Measurements from ENCODE around the gene ABCC1.
"Not testable (repeated sequence)": the region's sequence is repeated elsewhere in the genome, so short reads cannot be mapped to it uniquely, and the experiment has no call there.

Gene ABCC1

GRCh38 chr16:15972046-15972868 lies 22.8 kb downstream of the ABCC1 start:
- Histone ChIP-seq H3K36me3 (ENCODE audit: control insufficient read depth, insufficient read depth, low read length, severe bottlenecking) (peaks cover 3% of the 10 kb centered on the region), H3K9me3 (ENCODE audit: control insufficient read depth, low read length) (peaks cover 5% of the 10 kb centered on the region), H3K27me3 (replicated peaks; ENCODE audit: control insufficient read depth, insufficient read depth, low read length) (no peaks in the 10 kb centered on the region), H3K4me1 (ENCODE audit: control insufficient read depth, insufficient read depth, low read length) (peaks cover 49% of the 10 kb centered on the region), H3K9ac (ENCODE audit: low read length) (no peak overlapping the region), H3K4me3 (ENCODE audit: low read length) (no peak overlapping the region)
- no peak for DNase-seq (ENCODE audit: low read depth)

- peak; percentile 40 for DNase-seq (ENCODE audit: low read depth)
- Histone ChIP-seq H3K27me3 (replicated peaks; ENCODE audit: control insufficient read depth, insufficient read depth, low read length) (no peaks in the 10 kb centered on the region), H3K4me1 (ENCODE audit: control insufficient read depth, insufficient read depth, low read length) (peaks cover 58% of the 10 kb centered on the region), H3K36me3 (ENCODE audit: control insufficient read depth, insufficient read depth, low read length, severe bottlenecking) (peaks cover 7% of the 10 kb centered on the region), H3K9me3 (ENCODE audit: control insufficient read depth, low read length) (peaks cover 5% of the 10 kb centered on the region), H3K4me3 (ENCODE audit: low read length) (no peak overlapping the region), H3K9ac (ENCODE audit: low read length) (no peak overlapping the region)
Observed at GRCh38 chr16:15973421-15973820, 24.0 kb downstream of the ABCC1 start.

GRCh38 chr16:15974057-15974456 lies 24.6 kb downstream of the ABCC1 start:
- H3K36me3 ChIP-seq (ENCODE audit: control insufficient read depth, insufficient read depth, low read length, severe bottlenecking), result peaks cover 9% of the 10 kb centered on the region
- H3K27me3 ChIP-seq (replicated peaks; ENCODE audit: control insufficient read depth, insufficient read depth, low read length), result no peaks in the 10 kb centered on the region
- DNase-seq (ENCODE audit: low read depth), result no peak
- H3K9ac ChIP-seq (ENCODE audit: low read length), result peak overlapping the region; percentile 42
- peaks cover 5% of the 10 kb centered on the region for H3K9me3 ChIP-seq (ENCODE audit: control insufficient read depth, low read length)
- no peak overlapping the region for H3K4me3 ChIP-seq (ENCODE audit: low read length)
- H3K4me1 ChIP-seq (ENCODE audit: control insufficient read depth, insufficient read depth, low read length), result peaks cover 58% of the 10 kb centered on the region

GRCh38 chr16:15975172-15975571 lies 25.8 kb downstream of the ABCC1 start:
- DNase-seq (ENCODE audit: low read depth), result peak; percentile 38
- Histone ChIP-seq H3K4me1 (ENCODE audit: control insufficient read depth, insufficient read depth, low read length) (peaks cover 60% of the 10 kb centered on the region), H3K4me3 (ENCODE audit: low read length) (peak overlapping the region; percentile 42), H3K36me3 (ENCODE audit: control insufficient read depth, insufficient read depth, low read length, severe bottlenecking) (peaks cover 7% of the 10 kb centered on the region), H3K9ac (ENCODE audit: low read length) (peak overlapping the region; percentile 83), H3K27me3 (replicated peaks; ENCODE audit: control insufficient read depth, insufficient read depth, low read length) (no peaks in the 10 kb centered on the region), H3K9me3 (ENCODE audit: control insufficient read depth, low read length) (peaks cover 5% of the 10 kb centered on the region)

- Histone ChIP-seq H3K4me1 (ENCODE audit: control insufficient read depth, insufficient read depth, low read length) (peaks cover 71% of the 10 kb centered on the region), H3K4me3 (ENCODE audit: low read length) (peak overlapping the region; percentile 64), H3K36me3 (ENCODE audit: control insufficient read depth, insufficient read depth, low read length, severe bottlenecking) (peaks cover 6% of the 10 kb centered on the region), H3K27me3 (replicated peaks; ENCODE audit: control insufficient read depth, insufficient read depth, low read length) (no peaks in the 10 kb centered on the region), H3K9ac (ENCODE audit: low read length) (peak overlapping the region; percentile 83), H3K9me3 (ENCODE audit: control insufficient read depth, low read length) (peaks cover 5% of the 10 kb centered on the region)
- DNase-seq (ENCODE audit: low read depth), result no peak
Observed at GRCh38 chr16:15976225-15976812, 26.9 kb downstream of the ABCC1 start.

- Histone ChIP-seq H3K4me3 (ENCODE audit: low read length) (peak overlapping the region; percentile 64), H3K9ac (ENCODE audit: low read length) (peak overlapping the region; percentile 83), H3K4me1 (ENCODE audit: control insufficient read depth, insufficient read depth, low read length) (peaks cover 70% of the 10 kb centered on the region), H3K27me3 (replicated peaks; ENCODE audit: control insufficient read depth, insufficient read depth, low read length) (no peaks in the 10 kb centered on the region), H3K9me3 (ENCODE audit: control insufficient read depth, low read length) (peaks cover 9% of the 10 kb centered on the region), H3K36me3 (ENCODE audit: control insufficient read depth, insufficient read depth, low read length, severe bottlenecking) (peaks cover 10% of the 10 kb centered on the region)
- DNase-seq (ENCODE audit: low read depth), result peak; percentile 90
Observed at GRCh38 chr16:15976929-15977637, 27.7 kb downstream of the ABCC1 start.

GRCh38 chr16:15979801-15980200 lies 30.4 kb downstream of the ABCC1 start:
- peak overlapping the region; percentile 4 for H3K9ac ChIP-seq (ENCODE audit: low read length)
- H3K4me3 ChIP-seq (ENCODE audit: low read length), result no peak overlapping the region
- H3K4me1 ChIP-seq (ENCODE audit: control insufficient read depth, insufficient read depth, low read length), result peaks cover 58% of the 10 kb centered on the region
- H3K27me3 ChIP-seq (replicated peaks; ENCODE audit: control insufficient read depth, insufficient read depth, low read length), result no peaks in the 10 kb centered on the region
- peak; percentile 48 for DNase-seq (ENCODE audit: low read depth)
- peaks cover 8% of the 10 kb centered on the region for H3K9me3 ChIP-seq (ENCODE audit: control insufficient read depth, low read length)
- peaks cover 10% of the 10 kb centered on the region for H3K36me3 ChIP-seq (ENCODE audit: control insufficient read depth, insufficient read depth, low read length, severe bottlenecking)

- DNase-seq (ENCODE audit: low read depth), result no peak
- no peak overlapping the region for H3K4me3 ChIP-seq (ENCODE audit: low read length)
Observed at GRCh38 chr16:15980329-15980728, 30.9 kb downstream of the ABCC1 start.

GRCh38 chr16:15981382-15981781 lies 32.0 kb downstream of the ABCC1 start:
- H3K4me3 ChIP-seq (ENCODE audit: low read length), result no peak overlapping the region
- no peaks in the 10 kb centered on the region for H3K27me3 ChIP-seq (replicated peaks; ENCODE audit: control insufficient read depth, insufficient read depth, low read length)
- H3K36me3 ChIP-seq (ENCODE audit: control insufficient read depth, insufficient read depth, low read length, severe bottlenecking), result peaks cover 10% of the 10 kb centered on the region
- peaks cover 8% of the 10 kb centered on the region for H3K9me3 ChIP-seq (ENCODE audit: control insufficient read depth, low read length)
- no peak overlapping the region for H3K9ac ChIP-seq (ENCODE audit: low read length)
- peaks cover 42% of the 10 kb centered on the region for H3K4me1 ChIP-seq (ENCODE audit: control insufficient read depth, insufficient read depth, low read length)
- DNase-seq (ENCODE audit: low read depth), result no peak

More at GRCh38 chr16:15980329-15980728, 30.9 kb downstream of the ABCC1 start:
- Histone ChIP-seq H3K36me3 (ENCODE audit: control insufficient read depth, insufficient read depth, low read length, severe bottlenecking) (peaks cover 10% of the 10 kb centered on the region), H3K9me3 (ENCODE audit: control insufficient read depth, low read length) (peaks cover 8% of the 10 kb centered on the region), H3K9ac (ENCODE audit: low read length) (peak overlapping the region; percentile 4), H3K27me3 (replicated peaks; ENCODE audit: control insufficient read depth, insufficient read depth, low read length) (no peaks in the 10 kb centered on the region), H3K4me1 (ENCODE audit: control insufficient read depth, insufficient read depth, low read length) (peaks cover 53% of the 10 kb centered on the region)

- not testable (repeated sequence) for H3K4me3 ChIP-seq (ENCODE audit: low read length); H3K36me3 ChIP-seq (ENCODE audit: control insufficient read depth, insufficient read depth, low read length, severe bottlenecking); H3K9ac ChIP-seq (ENCODE audit: low read length); DNase-seq (ENCODE audit: low read depth); H3K27me3 ChIP-seq (replicated peaks; ENCODE audit: control insufficient read depth, insufficient read depth, low read length); H3K9me3 ChIP-seq (ENCODE audit: control insufficient read depth, low read length)
- H3K4me1 ChIP-seq (ENCODE audit: control insufficient read depth, insufficient read depth, low read length), result peaks cover 34% of the 10 kb centered on the region
Observed at GRCh38 chr16:15982194-15982915, 32.9 kb downstream of the ABCC1 start.

GRCh38 chr16:15983898-15984297 lies 34.5 kb downstream of the ABCC1 start:
- Histone ChIP-seq H3K9ac (ENCODE audit: low read length) (no peak overlapping the region), H3K4me3 (ENCODE audit: low read length) (no peak overlapping the region), H3K4me1 (ENCODE audit: control insufficient read depth, insufficient read depth, low read length) (peaks cover 40% of the 10 kb centered on the region), H3K36me3 (ENCODE audit: control insufficient read depth, insufficient read depth, low read length, severe bottlenecking) (peaks cover 4% of the 10 kb centered on the region), H3K27me3 (replicated peaks; ENCODE audit: control insufficient read depth, insufficient read depth, low read length) (no peaks in the 10 kb centered on the region), H3K9me3 (ENCODE audit: control insufficient read depth, low read length) (peaks cover 8% of the 10 kb centered on the region)
- DNase-seq (ENCODE audit: low read depth), result peak; percentile 66
